ENCODE data around the gene ZC3HAV1. TPM values are rescaled to one million over a fixed set of nuclear protein-coding genes. Genes with fewer than 3 reads are reported as not detected.

ZC3HAV1 gene
- total and polyA plus RNA-seq, 2 of the 4 experiments (the other 2 are of a cell fraction) = 9.9 to 22.4 TPM

DNA sequence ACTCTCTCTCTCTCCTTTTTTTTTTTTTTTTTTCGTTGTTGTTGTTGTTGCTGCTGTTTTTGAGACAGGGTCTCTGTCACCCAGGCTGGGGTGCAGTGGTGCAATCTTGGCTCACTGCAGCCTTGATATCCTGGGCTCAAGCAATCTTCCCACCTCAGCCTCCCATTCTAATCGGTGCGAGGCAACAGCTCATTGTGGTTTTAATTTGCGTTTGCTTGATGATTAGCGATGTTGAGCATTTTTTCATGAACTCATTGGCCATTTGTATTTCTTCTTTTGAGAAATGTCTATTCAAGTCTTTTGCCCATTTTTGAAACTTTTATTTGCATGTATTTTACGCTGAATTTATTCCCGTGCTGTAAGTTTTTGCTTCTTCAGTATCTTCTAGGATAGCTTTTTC, 60.4 kb downstream of the ZC3HAV1 start:
- WGBS, 2 experiments (ENCODE audit: extremely low coverage in 2 of 2, insufficient read length in 1 of 2) = no CpG with 5 or more reads among the region's 7 CpGs
- Histone ChIP-seq H3K18ac (ENCODE audit: low read depth, low read length) (no peak overlapping the region), H3K9me1 (ENCODE audit: insufficient read depth, low read length) (0 out of 2 replicates have a peak, but pooled peaks cover 2% of the 10 kb centered on the region), H3K14ac (replicated peaks; ENCODE audit: low read depth, low read length) (no peak overlapping the region), H2AK5ac (ENCODE audit: low read depth, low read length) (no peak overlapping the region), H3K36me3 (ENCODE audit: control insufficient read depth, insufficient read depth, low read length) (peaks cover 14% of the 10 kb centered on the region), H4K91ac (ENCODE audit: insufficient read depth, low read depth, low read length) (no peak overlapping the region), H2AK9ac (replicated peaks; ENCODE audit: low read depth, low read length, poor library complexity) (no peak overlapping the region), H3K27me3 (ENCODE audit: control insufficient read depth, insufficient read depth, low read length) (no peaks in the 10 kb centered on the region), H3K56ac (ENCODE audit: extremely low read depth, insufficient read depth, low read length) (no peak overlapping the region), H3K9ac (ENCODE audit: low read depth, low read length) (no peak overlapping the region), H3K9me3 (ENCODE audit: control insufficient read depth, insufficient read depth, low read length) (no peaks in the 10 kb centered on the region), H3K4me1 (ENCODE audit: control insufficient read depth, insufficient read depth, low read length) (peaks cover 2% of the 10 kb centered on the region), H3K27ac (ENCODE audit: insufficient read depth, low read length) (no peak overlapping the region), H3K4me3 (ENCODE audit: insufficient read depth, low read depth, low read length) (no peak overlapping the region), H2AFZ (replicated peaks; ENCODE audit: low read length, poor library complexity) (no peak overlapping the region), H4K5ac (ENCODE audit: low read depth, low read length) (no peak overlapping the region), H2BK5ac (ENCODE audit: low read depth, low read length, poor library complexity, severe bottlenecking) (no peak overlapping the region), H3K79me1 (ENCODE audit: low read depth in 1 of 2, low read length in 2 of 2) (no peaks in the 10 kb centered on the region), H3K23ac (ENCODE audit: low read depth, low read length) (no peak overlapping the region), H2BK120ac (ENCODE audit: low read depth, low read length) (no peak overlapping the region), H4K20me1 (ENCODE audit: insufficient read depth, low read length) (no peaks in the 10 kb centered on the region), H2BK20ac (ENCODE audit: low read depth, low read length) (no peak overlapping the region), H3K4me2 (ENCODE audit: low read depth, low read length) (no peak overlapping the region), H2BK15ac (ENCODE audit: low read depth, low read length) (no peak overlapping the region), H4K8ac (ENCODE audit: low read depth in 2 of 2, low read length in 2 of 2) (no peak overlapping the region), H3K4ac (ENCODE audit: low read depth, low read length) (no peak overlapping the region)
- intact Hi-C loops (cut with micrococcal nuclease) (no loop called here), dilution Hi-C loops (cut with HindIII; ENCODE audit: low sequenced_read_pairs, unreplicated experiment) (no loop called here), in situ Hi-C loops (cut with MboI; ENCODE audit: low sequenced_read_pairs) (no loop called here)
- DNase-seq (no peak), ATAC-seq (ENCODE audit: low read depth) (no peak)
- no peak for TF ChIP-seq MAFK (IDR thresholded peaks at IDR 0.05; ENCODE audit: low read depth, low read length)
- TF ChIP-seq, protein P1, sequence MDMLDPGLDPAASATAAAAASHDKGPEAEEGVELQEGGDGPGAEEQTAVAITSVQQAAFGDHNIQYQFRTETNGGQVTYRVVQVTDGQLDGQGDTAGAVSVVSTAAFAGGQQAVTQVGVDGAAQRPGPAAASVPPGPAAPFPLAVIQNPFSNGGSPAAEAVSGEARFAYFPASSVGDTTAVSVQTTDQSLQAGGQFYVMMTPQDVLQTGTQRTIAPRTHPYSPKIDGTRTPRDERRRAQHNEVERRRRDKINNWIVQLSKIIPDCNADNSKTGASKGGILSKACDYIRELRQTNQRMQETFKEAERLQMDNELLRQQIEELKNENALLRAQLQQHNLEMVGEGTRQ (IDR thresholded peaks at IDR 0.05; ENCODE audit: low read depth, low read length) = no peak
- TF ChIP-seq SMC3 (IDR thresholded peaks at IDR 0.05; ENCODE audit: low read depth, low read length) = no peak
- no peak for TF ChIP-seq FOS (IDR thresholded peaks at IDR 0.05; ENCODE audit: low read depth, low read length)
- POLR2A ChIA-PET (ENCODE audit: unreplicated experiment) = interaction anchor here (0.5 to 0.6 kb wide), 2 partner anchors 14 to 26 kb away, joined by 3 to 6 read pairs; no protein-coding TSS in a partner anchor
- no TSS peak for BruUV-seq (replicated peaks)
- CTCF ChIA-PET = no interaction called here
